Suprapubic skin (tissue), 4 donors: ENCODE data around the gene NFU1. TPM values are rescaled to one million over a fixed set of nuclear protein-coding genes. Genes with fewer than 3 reads are reported as not detected.

ENCODE experiments used
- DNase-seq, 2 donors: peaks; one replicate each; pipeline ENCODE4 v3.0.0-alpha.2; 2019; ENCODE audit warnings: low spot score in 2 of 2
- H3K27ac ChIP-seq: fragments of 200-600 bp; sonication (generic); one replicate; pipeline ENCODE4 v1.5.1; 2019
- H3K27me3 ChIP-seq: fragments of 200-600 bp; sonication (generic); one replicate; pipeline ENCODE4 v1.5.1; 2019
- H3K36me3 ChIP-seq: fragments of 200-600 bp; sonication (generic); one replicate; pipeline ENCODE4 v1.5.1; 2019
- H3K4me1 ChIP-seq: fragments of 200-600 bp; sonication (generic); one replicate; pipeline ENCODE4 v1.5.1; 2019
- H3K4me3 ChIP-seq: fragments of 200-600 bp; sonication (generic); one replicate; pipeline ENCODE4 v1.5.1; 2019; ENCODE audit warnings: mild to moderate bottlenecking
- H3K9me3 ChIP-seq: fragments of 200-600 bp; sonication (generic); one replicate; pipeline ENCODE4 v1.5.1; 2019
- CTCF ChIP-seq, 2 donors: fragments of 200-600 bp in 1 of 2; fragments of 450-650 bp in 1 of 2; sonication (generic) in 1 of 2; IDR thresholded peaks; one replicate each; pipeline ENCODE4 v1.5.1; 2016 to 2019; ENCODE audit warnings: antibody characterized with exemption in 2 of 2, mild to moderate bottlenecking in 1 of 2, moderate library complexity in 1 of 2
- EP300 ChIP-seq: sonication (generic); formaldehyde crosslinking; IDR thresholded peaks from one replicate; pipeline ENCODE4 v1.6.1; 2017; ENCODE audit warnings: antibody characterized with exemption
- POLR2A ChIP-seq, 2 donors: fragments of 450-650 bp; IDR thresholded peaks; one replicate each; pipeline ENCODE4 v1.6.1; 2017; ENCODE audit warnings: antibody characterized with exemption in 2 of 2, mild to moderate bottlenecking in 2 of 2, moderate library complexity in 2 of 2
- POLR2AphosphoS5 ChIP-seq, 3 donors: sonication (generic); formaldehyde crosslinking; IDR thresholded peaks; one replicate each; pipeline ENCODE4 v1.6.1; 2017; ENCODE audit warnings: antibody characterized with exemption in 3 of 3
- WGBS: methylation state at CpG from one replicate; pipeline ENCODE4 v1.1.5; 2018; 5-methylcytosine and 5-hydroxymethylcytosine counted together
- total RNA-seq, 4 donors: library from RNA; depleted of rRNA; stranded (reverse); fragments of >200 nt; gene quantifications; one replicate each; pipeline ENCODE4 v1.1.0, GENCODE V29; 2016

Gene NFU1
- total RNA-seq, 4 donors from 2014 or later = 18.0 to 27.8 (median 22.8) TPM

- no peaks in the 10 kb centered on the region for H3K27me3 ChIP-seq
- H3K4me1 ChIP-seq = peaks cover 23% of the 10 kb centered on the region
- no peak for TF ChIP-seq POLR2AphosphoS5 (IDR thresholded peaks at IDR 0.05)
- TF ChIP-seq POLR2A (IDR thresholded peaks at IDR 0.05) = no peak
- 100% methylated on average over 6 of the region's 6 CpGs for WGBS
- no peaks in the 10 kb centered on the region for H3K36me3 ChIP-seq
- H3K4me3 ChIP-seq = no peak overlapping the region
- peak overlapping the region; percentile 99 for H3K27ac ChIP-seq
- no peak for DNase-seq
- H3K9me3 ChIP-seq = no peaks in the 10 kb centered on the region
Observed at GRCh38 chr2:69438580-69438979, 1.3 kb upstream of the NFU1 start.

- H3K9me3 ChIP-seq = no peaks in the 10 kb centered on the region
- no peaks in the 10 kb centered on the region for H3K36me3 ChIP-seq
- H3K27me3 ChIP-seq = no peaks in the 10 kb centered on the region
- H3K27ac ChIP-seq = peak overlapping the region; percentile 99
- peak overlapping the region; percentile 91 for H3K4me3 ChIP-seq
- 23% methylated on average over 7 of the region's 7 CpGs for WGBS
- H3K4me1 ChIP-seq = peaks cover 23% of the 10 kb centered on the region
- no peak for TF ChIP-seq POLR2A (IDR thresholded peaks at IDR 0.05)
- DNase-seq = peak in 1 of 2 donors; percentile 70
Observed at GRCh38 chr2:69437751-69438154, 518 bp upstream of the NFU1 start.

- under 1% methylated on average over 5 of the region's 5 CpGs for WGBS
- Histone ChIP-seq H3K27ac (peak overlapping the region; percentile 99), H3K9me3 (no peaks in the 10 kb centered on the region), H3K4me1 (peaks cover 26% of the 10 kb centered on the region), H3K4me3 (peak overlapping the region; percentile 91), H3K36me3 (no peaks in the 10 kb centered on the region), H3K27me3 (no peaks in the 10 kb centered on the region)
- TF ChIP-seq CTCF (IDR thresholded peaks at IDR 0.05) (no peak), POLR2AphosphoS5 (IDR thresholded peaks at IDR 0.05) (no peak), POLR2A (IDR thresholded peaks at IDR 0.05) (no peak), EP300 (no peak)
- DNase-seq = no peak
Observed at GRCh38 chr2:69436596-69436937, 668 bp downstream of the NFU1 start.

- H3K36me3 ChIP-seq = peaks cover 18% of the 10 kb centered on the region
- no peak overlapping the region for H3K4me3 ChIP-seq
- DNase-seq = no peak
- H3K27me3 ChIP-seq = no peaks in the 10 kb centered on the region
- no peaks in the 10 kb centered on the region for H3K9me3 ChIP-seq
- WGBS = 79% methylated on average over 5 of the region's 5 CpGs
- TF ChIP-seq POLR2A (IDR thresholded peaks at IDR 0.05) = no peak
- H3K4me1 ChIP-seq = peaks cover 26% of the 10 kb centered on the region
- no peak overlapping the region for H3K27ac ChIP-seq
Observed at GRCh38 chr2:69434753-69435152, 2.5 kb downstream of the NFU1 start.

GRCh38 chr2:69429491-69430183 is 7.6 kb downstream of the NFU1 start:
- Histone ChIP-seq H3K27ac (no peak overlapping the region), H3K27me3 (no peaks in the 10 kb centered on the region), H3K36me3 (peaks cover 55% of the 10 kb centered on the region), H3K9me3 (no peaks in the 10 kb centered on the region), H3K4me3 (no peak overlapping the region), H3K4me1 (peaks cover 3% of the 10 kb centered on the region)
- no peak for DNase-seq
- WGBS = 89% methylated on average over 6 of the region's 6 CpGs
- TF ChIP-seq CTCF (IDR thresholded peaks at IDR 0.05) = no peak
- no peak for TF ChIP-seq POLR2AphosphoS5 (IDR thresholded peaks at IDR 0.05)
- no peak for TF ChIP-seq EP300
- no peak for TF ChIP-seq POLR2A (IDR thresholded peaks at IDR 0.05)

GRCh38 chr2:69428981-69429380 is 8.3 kb downstream of the NFU1 start:
- H3K4me3 ChIP-seq = no peak overlapping the region
- peaks cover 55% of the 10 kb centered on the region for H3K36me3 ChIP-seq
- WGBS = 81% methylated on average over 2 of the region's 2 CpGs
- no peaks in the 10 kb centered on the region for H3K27me3 ChIP-seq
- DNase-seq = no peak
- TF ChIP-seq POLR2AphosphoS5 (IDR thresholded peaks at IDR 0.05) = no peak
- no peak for TF ChIP-seq CTCF (IDR thresholded peaks at IDR 0.05)
- no peak for TF ChIP-seq POLR2A (IDR thresholded peaks at IDR 0.05)
- no peak for TF ChIP-seq EP300
- H3K27ac ChIP-seq = no peak overlapping the region
- peaks cover 3% of the 10 kb centered on the region for H3K4me1 ChIP-seq
- no peaks in the 10 kb centered on the region for H3K9me3 ChIP-seq

GRCh38 chr2:69424419-69424818 is 12.8 kb downstream of the NFU1 start:
- Histone ChIP-seq H3K36me3 (peaks cover 55% of the 10 kb centered on the region), H3K4me3 (no peak overlapping the region), H3K27me3 (no peaks in the 10 kb centered on the region), H3K27ac (no peak overlapping the region), H3K4me1 (peaks cover 2% of the 10 kb centered on the region), H3K9me3 (no peaks in the 10 kb centered on the region)
- WGBS = 86% methylated on average over 2 of the region's 2 CpGs
- TF ChIP-seq POLR2AphosphoS5 (IDR thresholded peaks at IDR 0.05) = no peak
- TF ChIP-seq EP300 = no peak
- no peak for TF ChIP-seq POLR2A (IDR thresholded peaks at IDR 0.05)
- TF ChIP-seq CTCF (IDR thresholded peaks at IDR 0.05) = no peak
- DNase-seq = no peak
